AG08396 (cell line): ENCODE data around the gene PHACTR3.
"Not testable (repeated sequence)": the region's sequence is repeated elsewhere in the genome, so short reads cannot be mapped to it uniquely, and the experiment has no call there.

Experiments
- DNase-seq: peaks from one replicate; pipeline ENCODE4 v3.0.0; 2012; ENCODE audit warnings: low spot score, mixed read lengths

PHACTR3 gene

GRCh38 chr20:59830665-59831023, 226.3 kb downstream of the PHACTR3 start:
- no peak for DNase-seq

- DNase-seq, result no peak
These were observed 226.9 kb downstream of the PHACTR3 start for GRCh38 chr20:59831024-59831915.

- DNase-seq, result no peak
These were observed 227.6 kb downstream of the PHACTR3 start for GRCh38 chr20:59831916-59832270.

- no peak for DNase-seq
These were observed 228.3 kb downstream of the PHACTR3 start for GRCh38 chr20:59832406-59833363.

GRCh38 chr20:59835057-59835447, 230.7 kb downstream of the PHACTR3 start:
- DNase-seq, result peak; percentile 3

- DNase-seq, result peak; percentile 29
These were observed 231.4 kb downstream of the PHACTR3 start for GRCh38 chr20:59835448-59836395.

GRCh38 chr20:59836767-59837166, 232.4 kb downstream of the PHACTR3 start:
- no peak for DNase-seq

- DNase-seq, result no peak
These were observed 233.5 kb downstream of the PHACTR3 start for GRCh38 chr20:59837623-59838394.

GRCh38 chr20:59839400-59839799, 235.1 kb downstream of the PHACTR3 start:
- no peak for DNase-seq

- no peak for DNase-seq
These were observed 241.1 kb downstream of the PHACTR3 start for GRCh38 chr20:59845472-59845871.

GRCh38 chr20:59848182-59848581, 243.8 kb downstream of the PHACTR3 start:
- no peak for DNase-seq

GRCh38 chr20:59850018-59850641, 245.8 kb downstream of the PHACTR3 start:
- DNase-seq, result no peak

GRCh38 chr20:59856526-59856925, 252.2 kb downstream of the PHACTR3 start:
- not testable (repeated sequence) for DNase-seq

GRCh38 chr20:59856941-59857340, 252.6 kb downstream of the PHACTR3 start:
- not testable (repeated sequence) for DNase-seq

GRCh38 chr20:59857966-59858365, 253.6 kb downstream of the PHACTR3 start:
- no peak for DNase-seq

GRCh38 chr20:59858425-59858824, 254.1 kb downstream of the PHACTR3 start:
- DNase-seq, result no peak

- no peak for DNase-seq
These were observed 257.1 kb downstream of the PHACTR3 start for GRCh38 chr20:59861401-59861800.

- DNase-seq, result no peak
These were observed 258.7 kb downstream of the PHACTR3 start for GRCh38 chr20:59863058-59863457.

GRCh38 chr20:59864726-59865125, 260.4 kb downstream of the PHACTR3 start:
- no peak for DNase-seq

- no peak for DNase-seq
These were observed 262.0 kb downstream of the PHACTR3 start for GRCh38 chr20:59866338-59866737.
